Measurements from ENCODE around the gene VPS41. TPM values are rescaled to one million over a fixed set of nuclear protein-coding genes. Genes with fewer than 3 reads are reported as not detected.

Gene VPS41
- total and polyA plus RNA-seq, 2 of the 13 experiments (the other 11 are each of a cell fraction or from before 2014, with no cell fraction given) = 12.1 to 43.4 TPM

DNA sequence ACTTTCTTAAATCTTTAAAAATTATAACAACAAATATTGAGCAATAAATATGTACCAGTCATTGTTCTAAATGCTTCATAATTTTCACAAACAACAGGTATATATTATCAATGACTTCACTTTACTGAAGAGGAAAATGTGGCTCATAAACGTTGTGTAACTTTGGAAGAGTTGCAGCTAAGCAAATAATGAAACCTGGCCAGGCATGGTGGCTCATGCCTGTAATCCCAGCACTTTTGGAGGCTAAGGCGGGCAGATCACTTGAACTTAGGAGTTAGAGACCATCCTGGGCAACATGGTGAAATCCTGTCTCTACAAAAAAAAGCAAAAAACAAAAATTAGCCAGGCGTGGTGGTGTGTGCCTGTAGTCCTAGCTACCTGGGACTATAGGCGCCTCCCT, 205.9 kb downstream of the VPS41 start:
- H4K20me1 ChIP-seq (ENCODE audit: insufficient read depth, low read length) = no peaks in the 10 kb centered on the region
- intact Hi-C loops (cut with micrococcal nuclease; ENCODE audit: unreplicated experiment) = no loop called here
- WGBS (ENCODE audit: low lambda C conversion rate) = 4% methylated on average over 4 of the region's 4 CpGs
- in situ Hi-C loops (cut with HindIII; ENCODE audit: extremely low pct_ligation_motif_present, low pct_unique_long_range_greater_than_20kb) = no loop called here
- no peak overlapping the region for H3K27ac ChIP-seq (ENCODE audit: extremely low read length, insufficient read depth, low read length)
- peak; percentile 8 for DNase-seq (ENCODE audit: low spot score)
- FAIRE-seq = peak; percentile 8
- ChIA-PET POLR2A (no interaction called here), CTCF (ENCODE audit: low intra/inter-chr PET ratio, low total read pairs) (no interaction called here)
- no peak overlapping the region for H3K4me3 ChIP-seq (replicated peaks in 1 of 3; ENCODE audit: insufficient read depth in 1 of 3, low read depth in 2 of 3, low read length in 3 of 3)
- no peaks in the 10 kb centered on the region for H3K9me3 ChIP-seq (ENCODE audit: low read length)
- BruUV-seq (replicated peaks) = no TSS peak
- H3K27me3 ChIP-seq (ENCODE audit: control insufficient read depth in 1 of 2, insufficient read depth in 2 of 2, low read length in 2 of 2) = peaks cover 1 to 4% of the 10 kb centered on the region in 2 experiments; a peak in 4 of 5 replicates
- 0 out of 2 replicates have a peak overlapping the region, but pooled peaks have one; percentile 7 for H3K4me2 ChIP-seq (ENCODE audit: low read depth, low read length)
- H3K36me3 ChIP-seq (replicated peaks in 1 of 2; ENCODE audit: control insufficient read depth in 1 of 2, insufficient read depth in 2 of 2, low read length in 2 of 2) = no peaks in the 10 kb centered on the region
- no peaks in the 10 kb centered on the region for H3K79me2 ChIP-seq (ENCODE audit: insufficient read depth, low read length)
- ATAC-seq = no peak; the same call in 2 of the 3 replicates
- H2AFZ ChIP-seq (ENCODE audit: low read length) = no peak overlapping the region
- H3K9ac ChIP-seq (ENCODE audit: insufficient read depth, low read depth, low read length) = no peak overlapping the region
- TF ChIP-seq MIXL1 (CRISPR knock-in tag; IDR thresholded peaks at IDR 0.05) (no peak), CEBPG (CRISPR knock-in tag; IDR thresholded peaks at IDR 0.05) (peak; percentile 13; the same call in 1 of the 2 replicates), CEBPB (IDR thresholded peaks at IDR 0.05; ENCODE audit: borderline replicate concordance, low read depth, low read length) (peak; percentile 53; the same call in 1 of the 2 replicates)
- no peaks in the 10 kb centered on the region; the same call in 1 of the 2 replicates for H3K4me1 ChIP-seq (ENCODE audit: insufficient read depth, low read length)

DNA sequence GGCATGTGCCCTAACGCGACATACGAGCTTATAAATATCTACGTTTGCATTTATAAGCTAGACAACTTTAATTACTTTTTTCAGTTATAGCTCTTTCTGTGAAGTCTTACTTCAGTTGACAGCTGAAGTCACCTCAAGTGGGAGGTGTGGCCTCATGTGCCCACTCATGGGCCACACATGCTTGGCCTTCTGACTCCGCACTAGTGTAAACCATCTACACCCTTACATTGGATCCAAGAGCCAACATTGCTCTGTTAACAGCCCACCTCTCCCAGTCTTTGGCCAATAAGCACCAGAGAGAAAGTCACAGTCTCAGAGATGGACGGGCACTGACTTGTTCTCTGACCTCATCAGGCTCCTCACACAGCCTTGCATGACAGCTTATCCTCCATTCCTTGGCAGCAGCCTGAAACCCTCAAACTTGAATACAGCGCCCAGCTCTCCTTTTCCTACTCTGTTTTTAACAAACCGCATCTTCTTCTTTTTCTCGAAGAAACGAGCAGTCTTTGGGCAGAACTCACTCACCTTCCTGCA, 206.9 kb downstream of the VPS41 start:
- ChIA-PET CTCF (ENCODE audit: low intra/inter-chr PET ratio, low total read pairs) (no interaction called here), POLR2A (no interaction called here)
- no peak overlapping the region for H3K9ac ChIP-seq (ENCODE audit: insufficient read depth, low read depth, low read length)
- 86% methylated on average over 10 of the region's 10 CpGs for WGBS (ENCODE audit: low lambda C conversion rate)
- no peaks in the 10 kb centered on the region for H3K79me2 ChIP-seq (ENCODE audit: insufficient read depth, low read length)
- no peaks in the 10 kb centered on the region for H3K36me3 ChIP-seq (replicated peaks in 1 of 2; ENCODE audit: control insufficient read depth in 1 of 2, insufficient read depth in 2 of 2, low read length in 2 of 2)
- intact Hi-C loops (cut with micrococcal nuclease; ENCODE audit: unreplicated experiment) (no loop called here), in situ Hi-C loops (cut with HindIII; ENCODE audit: extremely low pct_ligation_motif_present, low pct_unique_long_range_greater_than_20kb) (no loop called here)
- ATAC-seq (no peak), DNase-seq (ENCODE audit: low spot score) (no peak), FAIRE-seq (no peak)
- no peak overlapping the region for H3K4me3 ChIP-seq (replicated peaks in 1 of 3; ENCODE audit: insufficient read depth in 1 of 3, low read depth in 2 of 3, low read length in 3 of 3)
- H4K20me1 ChIP-seq (ENCODE audit: insufficient read depth, low read length) = no peaks in the 10 kb centered on the region
- peaks cover 1 to 4% of the 10 kb centered on the region in 2 experiments; a peak in 4 of 5 replicates for H3K27me3 ChIP-seq (ENCODE audit: control insufficient read depth in 1 of 2, insufficient read depth in 2 of 2, low read length in 2 of 2)
- H3K4me2 ChIP-seq (ENCODE audit: low read depth, low read length) = no peak overlapping the region
- no peaks in the 10 kb centered on the region; the same call in 1 of the 2 replicates for H3K4me1 ChIP-seq (ENCODE audit: insufficient read depth, low read length)
- no TSS peak for BruUV-seq (replicated peaks)
- no peaks in the 10 kb centered on the region for H3K9me3 ChIP-seq (ENCODE audit: low read length)
- no peak overlapping the region for H3K27ac ChIP-seq (ENCODE audit: extremely low read length, insufficient read depth, low read length)
- no peak overlapping the region for H2AFZ ChIP-seq (ENCODE audit: low read length)
- TF ChIP-seq ZNF777 (CRISPR knock-in tag; IDR thresholded peaks at IDR 0.05) (no peak), KLF6 (CRISPR knock-in tag; IDR thresholded peaks at IDR 0.05) (no peak), MAFK (conservative IDR thresholded peaks at IDR 0.05 in 1 of 2, IDR thresholded peaks at IDR 0.05 in 1 of 2; ENCODE audit: low read length in 2 of 2) (no peak), SAP130 (CRISPR knock-in tag; IDR thresholded peaks at IDR 0.05; ENCODE audit: low read depth) (no peak), RBAK (CRISPR knock-in tag; IDR thresholded peaks at IDR 0.05) (no peak), ZNF343 (CRISPR knock-in tag; IDR thresholded peaks at IDR 0.05) (no peak), SRF (IDR thresholded peaks at IDR 0.05; ENCODE audit: low read depth, low read length) (no peak), ZNF34 (CRISPR knock-in tag; IDR thresholded peaks at IDR 0.05; ENCODE audit: borderline replicate concordance) (no peak), NKX3-1 (CRISPR knock-in tag; IDR thresholded peaks at IDR 0.05) (no peak), SPEN (CRISPR knock-in tag; IDR thresholded peaks at IDR 0.05; ENCODE audit: low read depth) (no peak), NFIC (IDR thresholded peaks at IDR 0.05; ENCODE audit: low read length) (no peak), ERF (CRISPR knock-in tag; IDR thresholded peaks at IDR 0.05) (no peak), PHF5A (CRISPR knock-in tag; IDR thresholded peaks at IDR 0.05; ENCODE audit: low read depth, unreplicated experiment) (no peak), ZNF24 (IDR thresholded peaks at IDR 0.05) (no peak)
- TF ChIP-seq, protein P1, sequence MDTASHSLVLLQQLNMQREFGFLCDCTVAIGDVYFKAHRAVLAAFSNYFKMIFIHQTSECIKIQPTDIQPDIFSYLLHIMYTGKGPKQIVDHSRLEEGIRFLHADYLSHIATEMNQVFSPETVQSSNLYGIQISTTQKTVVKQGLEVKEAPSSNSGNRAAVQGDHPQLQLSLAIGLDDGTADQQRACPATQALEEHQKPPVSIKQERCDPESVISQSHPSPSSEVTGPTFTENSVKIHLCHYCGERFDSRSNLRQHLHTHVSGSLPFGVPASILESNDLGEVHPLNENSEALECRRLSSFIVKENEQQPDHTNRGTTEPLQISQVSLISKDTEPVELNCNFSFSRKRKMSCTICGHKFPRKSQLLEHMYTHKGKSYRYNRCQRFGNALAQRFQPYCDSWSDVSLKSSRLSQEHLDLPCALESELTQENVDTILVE (CRISPR knock-in tag; IDR thresholded peaks at IDR 0.05) = no peak
- TF ChIP-seq, protein P2, sequence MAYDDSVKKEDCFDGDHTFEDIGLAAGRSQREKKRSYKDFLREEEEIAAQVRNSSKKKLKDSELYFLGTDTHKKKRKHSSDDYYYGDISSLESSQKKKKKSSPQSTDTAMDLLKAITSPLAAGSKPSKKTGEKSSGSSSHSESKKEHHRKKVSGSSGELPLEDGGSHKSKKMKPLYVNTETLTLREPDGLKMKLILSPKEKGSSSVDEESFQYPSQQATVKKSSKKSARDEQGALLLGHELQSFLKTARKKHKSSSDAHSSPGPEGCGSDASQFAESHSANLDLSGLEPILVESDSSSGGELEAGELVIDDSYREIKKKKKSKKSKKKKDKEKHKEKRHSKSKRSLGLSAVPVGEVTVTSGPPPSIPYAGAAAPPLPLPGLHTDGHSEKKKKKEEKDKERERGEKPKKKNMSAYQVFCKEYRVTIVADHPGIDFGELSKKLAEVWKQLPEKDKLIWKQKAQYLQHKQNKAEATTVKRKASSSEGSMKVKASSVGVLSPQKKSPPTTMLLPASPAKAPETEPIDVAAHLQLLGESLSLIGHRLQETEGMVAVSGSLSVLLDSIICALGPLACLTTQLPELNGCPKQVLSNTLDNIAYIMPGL (CRISPR knock-in tag; IDR thresholded peaks at IDR 0.05; ENCODE audit: borderline replicate concordance in 1 of 2, low read depth in 1 of 2) = no peak

Measured in HepG2 (cell line).